Astrocyte (in vitro differentiated cells and primary cell): ENCODE results near the gene UBE2R2. TPM values are rescaled to one million over a fixed set of nuclear protein-coding genes. Genes with fewer than 3 reads are reported as not detected.

Experiments used
- DNase-seq: peaks from one replicate; pipeline ENCODE4 v3.0.0-alpha.2; 2010; ENCODE audit warnings: low read depth
- FAIRE-seq: peaks from 2 replicates; lab custom pipeline; 2011; peaks lifted over from hg19 to GRCh38; lab: Jason Lieb, UNC
- H2AFZ ChIP-seq: 2 replicates; pipeline ENCODE4 v1.6.0; 2012; ENCODE audit warnings: low read depth, low read length, inconsistent platforms
- H3K27ac ChIP-seq: 2 replicates; pipeline ENCODE4 v1.5.1; 2011; ENCODE audit warnings: low read depth, low read length, inconsistent platforms
- H3K27me3 ChIP-seq: 2 replicates; pipeline ENCODE4 v1.6.0; 2011; ENCODE audit warnings: low read length, inconsistent platforms; ENCODE audit not compliant: insufficient read depth
- H3K36me3 ChIP-seq: 2 replicates; pipeline ENCODE4 v1.5.1; 2011; ENCODE audit warnings: low read length, inconsistent platforms; ENCODE audit not compliant: insufficient read depth
- H3K4me1 ChIP-seq: 2 replicates; pipeline ENCODE4 v1.5.1; 2011; ENCODE audit warnings: low read length, inconsistent platforms; ENCODE audit not compliant: insufficient read depth
- H3K4me2 ChIP-seq: 2 replicates; pipeline ENCODE4 v1.6.0; 2012; ENCODE audit warnings: low read length, inconsistent platforms
- H3K4me3 ChIP-seq: 2 replicates; pipeline ENCODE4 v1.5.1; 2011; ENCODE audit warnings: low read depth, mild to moderate bottlenecking, low read length, inconsistent platforms; ENCODE audit not compliant: insufficient read depth
- H3K79me2 ChIP-seq: 2 replicates; pipeline ENCODE4 v1.6.0; 2012; ENCODE audit warnings: mild to moderate bottlenecking, low read length, inconsistent platforms; ENCODE audit not compliant: insufficient read depth
- H3K9ac ChIP-seq: 2 replicates; pipeline ENCODE4 v1.6.0; 2012; ENCODE audit warnings: mild to moderate bottlenecking, low read length, inconsistent platforms
- H3K9me3 ChIP-seq: 2 replicates; pipeline ENCODE4 v1.5.1; 2012; ENCODE audit warnings: low read depth, mild to moderate bottlenecking, low read length, inconsistent platforms; ENCODE audit not compliant: insufficient read depth
- H4K20me1 ChIP-seq: 2 replicates; pipeline ENCODE4 v1.6.0; 2012; ENCODE audit warnings: low read length, inconsistent platforms; ENCODE audit not compliant: insufficient read depth
- H3K27ac Mint-ChIP-seq: one replicate; pipeline ENCODE4 v1.8.0; 2021; ENCODE audit warnings: mild to moderate bottlenecking, mixed read lengths; ENCODE audit not compliant: unreplicated experiment
- H3K27me3 Mint-ChIP-seq: one replicate; pipeline ENCODE4 v1.8.0; 2021; ENCODE audit warnings: low read depth, mixed read lengths; ENCODE audit not compliant: unreplicated experiment
- H3K36me3 Mint-ChIP-seq: one replicate; pipeline ENCODE4 v1.8.0; 2021; ENCODE audit warnings: low read depth, mixed read lengths; ENCODE audit not compliant: unreplicated experiment
- H3K4me1 Mint-ChIP-seq: one replicate; pipeline ENCODE4 v1.8.0; 2021; ENCODE audit warnings: low read depth, mixed read lengths; ENCODE audit not compliant: unreplicated experiment
- H3K4me3 Mint-ChIP-seq: one replicate; pipeline ENCODE4 v1.8.0; 2021; ENCODE audit warnings: mild to moderate bottlenecking, moderate library complexity, mixed read lengths; ENCODE audit not compliant: unreplicated experiment
- H3K9me3 Mint-ChIP-seq: one replicate; pipeline ENCODE4 v1.8.0; 2021; ENCODE audit warnings: mild to moderate bottlenecking, mixed read lengths; ENCODE audit not compliant: unreplicated experiment
- CTCF ChIP-seq: IDR thresholded peaks from 2 replicates; pipeline ENCODE4 v1.5.1; 2011; ENCODE audit warnings: low read depth, mild to moderate bottlenecking, inconsistent platforms, low read length, moderate library complexity; ENCODE audit not compliant: insufficient read depth
- EZH2 ChIP-seq: IDR thresholded peaks from 2 replicates; pipeline ENCODE4 v1.6.1; 2012; ENCODE audit warnings: mild to moderate bottlenecking, low read length, inconsistent platforms; ENCODE audit not compliant: insufficient read depth
- total RNA-seq: library from RNA; stranded (reverse); gene quantifications from 2 replicates; pipeline ENCODE4 v1.2.1, GENCODE V29; 2021

Gene UBE2R2
- total RNA-seq, 1 donor from 2014 or later, result 48.7 TPM

DNA sequence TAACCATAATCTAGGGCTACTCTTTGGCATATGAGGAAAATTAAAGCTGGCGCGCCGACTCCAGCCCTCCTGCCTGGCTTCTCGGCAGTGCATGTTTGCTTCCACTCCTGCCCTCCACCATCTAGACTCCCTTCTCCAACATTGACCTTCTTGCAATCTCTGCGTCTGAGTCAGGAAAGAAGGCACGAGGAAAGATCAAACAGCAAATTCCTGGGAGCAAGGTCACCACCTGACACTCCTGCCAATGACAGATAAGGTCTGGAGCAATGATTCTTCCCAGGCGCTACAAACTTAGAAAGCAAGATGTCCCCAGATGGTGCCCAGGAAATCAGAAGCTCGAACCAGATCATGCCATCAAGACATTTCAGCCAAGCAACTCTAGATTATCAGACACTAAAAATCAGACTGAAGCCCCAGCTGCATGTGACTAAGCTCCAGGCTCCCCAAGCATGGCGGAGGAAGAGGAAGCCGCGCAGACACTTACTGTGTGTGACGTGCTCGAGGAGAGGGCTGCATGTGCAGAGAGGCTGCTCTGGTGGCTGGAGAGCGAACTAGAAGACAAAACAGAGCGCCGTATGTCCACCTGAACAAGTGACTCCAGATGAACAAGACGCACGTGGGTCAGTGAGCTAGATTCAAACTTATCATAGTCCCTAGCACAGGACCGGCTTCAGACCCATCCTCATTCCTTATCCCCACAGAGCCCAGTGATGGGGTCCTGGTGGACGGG, 115.3 kb downstream of the UBE2R2 start:
- H3K79me2 ChIP-seq, result peaks cover 8% of the 10 kb centered on the region
- Mint-ChIP-seq H3K27ac (no peak overlapping the region), H3K9me3 (no peaks in the 10 kb centered on the region), H3K27me3 (no peaks in the 10 kb centered on the region), H3K4me1 (peaks cover 9% of the 10 kb centered on the region), H3K4me3 (no peak overlapping the region), H3K36me3 (peaks cover 48% of the 10 kb centered on the region)
- H4K20me1 ChIP-seq, result peaks cover 38% of the 10 kb centered on the region
- DNase-seq (no peak), FAIRE-seq (no peak)
- no peak overlapping the region for H3K27ac ChIP-seq
- H3K4me1 ChIP-seq, result no peaks in the 10 kb centered on the region
- peaks cover 54% of the 10 kb centered on the region for H3K36me3 ChIP-seq
- TF ChIP-seq CTCF, result no peak
- TF ChIP-seq EZH2, result no peak
- H3K4me3 ChIP-seq, result no peak overlapping the region
- no peak overlapping the region for H2AFZ ChIP-seq
- H3K9me3 ChIP-seq, result no peaks in the 10 kb centered on the region
- H3K9ac ChIP-seq, result no peak overlapping the region
- H3K4me2 ChIP-seq, result no peak overlapping the region
- no peaks in the 10 kb centered on the region for H3K27me3 ChIP-seq

- peaks cover 10% of the 10 kb centered on the region for H3K79me2 ChIP-seq
- H3K27me3 Mint-ChIP-seq, result no peaks in the 10 kb centered on the region
- no peak for DNase-seq
- no peak overlapping the region for H3K4me3 ChIP-seq
- H3K4me3 Mint-ChIP-seq, result no peak overlapping the region
- H3K27ac ChIP-seq, result no peak overlapping the region
- FAIRE-seq, result no peak
- no peaks in the 10 kb centered on the region for H3K27me3 ChIP-seq
- H3K27ac Mint-ChIP-seq, result no peak overlapping the region
- no peaks in the 10 kb centered on the region for H3K4me1 ChIP-seq
- H4K20me1 ChIP-seq, result peaks cover 28% of the 10 kb centered on the region
- H3K9me3 ChIP-seq, result no peaks in the 10 kb centered on the region
- TF ChIP-seq CTCF, result no peak
- no peak for TF ChIP-seq EZH2
- peaks cover 9% of the 10 kb centered on the region for H3K4me1 Mint-ChIP-seq
- H2AFZ ChIP-seq, result no peak overlapping the region
- H3K9ac ChIP-seq, result no peak overlapping the region
- H3K36me3 ChIP-seq, result peaks cover 42% of the 10 kb centered on the region
- H3K36me3 Mint-ChIP-seq, result peaks cover 43% of the 10 kb centered on the region
- H3K9me3 Mint-ChIP-seq, result no peaks in the 10 kb centered on the region
- H3K4me2 ChIP-seq, result no peak overlapping the region
Observed at GRCh38 chr9:33934188-33934878, 117.4 kb downstream of the UBE2R2 start.
